GM18858 (cell line): ENCODE measurements around the gene PHF14.
"Not testable (repeated sequence)": the region's sequence is repeated elsewhere in the genome, so short reads cannot be mapped to it uniquely, and the experiment has no call there.

Experiments
- ATAC-seq: cut with Tn5 transposase; IDR thresholded peaks from one replicate; pipeline ENCODE4 v1.9.1; 2021; ENCODE audit not compliant: unreplicated experiment

Gene PHF14

DNA sequence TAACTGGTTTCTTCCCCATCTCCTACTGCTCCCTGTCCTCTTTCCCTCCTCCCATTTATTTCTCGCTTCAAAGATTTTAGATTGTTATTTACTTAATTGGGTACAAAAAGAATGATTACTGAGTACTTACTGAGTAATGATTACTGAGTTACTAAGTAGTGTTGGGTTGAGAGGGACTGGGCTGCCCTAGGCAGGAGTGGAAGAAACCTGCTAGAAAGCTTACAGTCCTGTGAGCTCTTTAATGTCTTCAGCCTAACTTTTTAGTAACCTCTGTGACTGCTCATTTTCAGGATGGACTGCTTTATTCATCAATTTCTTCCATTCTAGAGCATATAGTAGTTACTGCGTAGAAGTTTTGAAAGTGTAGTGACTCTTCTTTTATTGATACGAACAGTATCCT lies 7.6 kb downstream of the PHF14 start:
- ATAC-seq, result no peak

DNA sequence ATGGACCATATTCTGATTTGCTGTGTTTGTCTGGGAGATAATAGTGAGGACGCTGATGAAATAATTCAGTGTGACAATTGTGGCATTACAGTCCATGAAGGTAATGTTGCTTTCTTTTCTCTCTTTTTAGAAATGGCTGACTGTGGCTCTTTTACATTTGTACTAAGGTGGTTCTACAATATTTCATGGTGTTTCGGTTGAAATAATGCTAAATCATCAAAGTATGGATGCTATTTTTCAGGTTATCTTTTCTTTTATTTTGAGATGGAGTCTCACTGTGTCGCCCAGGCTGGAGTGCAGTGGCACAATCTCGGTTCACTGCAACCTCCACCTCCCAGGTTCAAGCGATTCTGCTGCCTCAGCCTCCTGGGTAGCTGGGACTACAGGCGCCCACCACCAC lies 17.1 kb downstream of the PHF14 start:
- ATAC-seq, result not testable (repeated sequence)

DNA sequence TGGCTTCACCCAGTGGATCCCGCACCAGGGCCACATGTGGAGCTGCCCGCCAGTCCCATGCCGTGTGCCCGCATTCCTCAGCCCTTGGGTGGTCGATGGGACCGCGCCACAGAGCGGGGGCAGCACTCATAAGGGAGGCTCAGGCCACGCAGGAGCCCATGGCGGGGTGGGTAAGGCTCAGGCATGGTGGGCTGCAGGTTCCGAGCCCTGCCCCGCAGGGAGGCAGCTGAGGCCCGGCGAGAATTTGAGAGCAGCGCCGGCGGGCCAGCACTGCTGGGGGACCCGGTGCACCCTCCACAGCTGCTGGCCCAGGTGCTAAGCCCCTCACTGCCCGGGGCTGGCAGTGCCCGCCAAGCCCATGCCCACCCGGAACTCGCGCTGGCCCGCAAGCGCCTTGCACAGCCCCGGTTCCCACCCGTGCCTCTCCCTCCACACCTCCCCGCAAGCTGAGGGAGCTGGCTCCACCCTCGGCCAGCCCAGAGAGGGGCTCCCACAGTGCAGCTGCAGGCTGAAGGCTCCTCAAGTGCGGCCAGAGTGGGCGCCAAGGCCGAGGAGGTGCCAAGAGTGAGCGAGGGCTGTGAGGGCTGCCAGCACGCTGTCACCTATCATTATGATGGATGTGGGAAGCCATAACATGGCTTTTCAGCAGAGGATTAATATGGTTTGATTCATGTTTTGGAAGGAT lies 22.0 kb downstream of the PHF14 start:
- ATAC-seq, result not testable (repeated sequence)

DNA sequence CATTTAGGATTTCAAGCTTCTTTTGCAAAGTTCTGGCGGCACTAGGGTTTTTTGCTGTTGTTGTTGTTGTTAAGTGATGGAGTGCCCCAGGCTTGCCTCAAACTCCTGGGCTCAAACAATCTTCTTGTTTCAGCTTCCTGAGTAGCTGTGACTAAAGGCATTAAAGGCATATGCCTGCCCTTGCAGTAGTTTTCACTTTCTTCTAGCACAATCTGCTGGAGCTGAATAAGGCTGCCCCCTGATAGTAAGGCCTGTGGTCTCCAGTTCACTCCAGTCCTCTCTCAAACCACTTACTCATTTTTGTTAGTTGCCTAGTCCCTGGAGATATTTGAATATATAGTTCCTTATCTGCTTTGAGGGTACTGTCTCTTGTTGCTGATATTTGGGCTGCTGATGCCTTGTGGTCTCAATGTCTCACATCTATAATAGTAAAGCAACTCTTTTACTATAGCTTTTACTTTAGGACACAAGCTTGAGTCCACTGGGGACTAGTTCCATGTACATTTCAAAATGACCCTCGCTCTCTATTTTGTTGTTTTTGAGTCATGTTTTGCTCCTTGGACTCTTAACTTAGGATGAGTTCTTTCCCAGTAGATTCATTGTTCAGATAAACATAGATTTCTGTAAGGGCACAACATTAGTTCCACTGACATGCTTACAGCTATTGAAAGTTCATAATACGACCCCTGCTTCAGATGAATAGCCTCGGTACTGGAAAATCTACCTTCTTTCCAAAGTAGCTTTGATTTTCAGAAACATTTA lies 25.5 kb downstream of the PHF14 start:
- no peak for ATAC-seq

DNA sequence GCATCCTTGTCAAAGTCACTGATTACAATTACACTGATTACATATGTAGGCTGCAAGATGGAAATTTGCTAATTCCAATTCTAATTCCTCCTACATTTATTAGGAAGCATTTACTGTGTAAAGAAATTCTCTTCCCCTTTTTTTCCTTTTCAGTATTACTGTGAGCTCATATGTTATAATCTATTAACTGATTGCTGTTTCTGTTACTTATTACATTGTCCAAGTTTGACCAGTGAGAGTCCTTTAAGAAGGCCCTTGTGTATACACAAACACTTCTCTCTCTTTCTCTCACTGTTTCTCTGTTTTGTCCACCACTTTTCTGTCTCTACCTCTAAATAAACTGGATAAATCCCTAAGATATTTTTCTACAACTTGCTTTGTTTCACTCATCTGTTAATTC lies 31.5 kb downstream of the PHF14 start:
- no peak for ATAC-seq

DNA sequence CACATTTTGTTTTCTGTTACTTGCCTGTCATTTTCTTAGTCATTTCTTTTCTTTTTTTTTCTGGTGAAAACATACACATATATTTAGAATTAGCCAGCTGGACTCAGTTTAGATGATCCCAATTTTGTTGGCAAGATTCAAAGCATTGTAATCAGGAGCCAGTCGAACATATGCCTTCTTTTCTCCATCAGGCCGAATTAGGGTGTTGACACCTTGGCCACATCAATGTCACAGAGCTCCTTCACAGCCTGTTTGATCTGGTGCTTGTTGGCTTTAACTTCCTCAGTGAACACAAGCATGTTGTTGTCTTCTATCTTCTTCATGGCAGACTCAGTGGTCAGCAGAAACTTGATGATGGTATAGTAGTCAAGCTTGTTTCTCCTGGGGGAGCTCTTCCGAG lies 32.6 kb downstream of the PHF14 start:
- no peak for ATAC-seq

DNA sequence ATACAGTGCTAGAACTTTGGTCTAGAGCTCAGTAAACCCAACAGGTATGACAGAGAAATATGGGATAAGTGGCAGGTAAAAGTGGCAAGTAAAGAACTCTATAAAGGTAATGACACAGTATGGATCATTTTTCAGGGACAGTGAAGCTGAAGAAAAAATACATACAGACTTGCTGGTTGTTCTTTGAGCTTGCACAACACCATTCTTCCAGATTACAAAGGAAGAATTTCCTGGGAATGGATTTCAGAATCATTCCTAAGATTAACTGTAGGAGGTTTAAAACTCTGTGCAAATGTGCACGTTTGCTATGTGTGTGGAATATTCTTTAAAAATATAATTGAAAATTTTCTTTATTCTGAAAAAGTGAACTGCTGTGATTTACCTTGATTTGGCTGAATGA lies 36.0 kb downstream of the PHF14 start:
- ATAC-seq, result no peak

DNA sequence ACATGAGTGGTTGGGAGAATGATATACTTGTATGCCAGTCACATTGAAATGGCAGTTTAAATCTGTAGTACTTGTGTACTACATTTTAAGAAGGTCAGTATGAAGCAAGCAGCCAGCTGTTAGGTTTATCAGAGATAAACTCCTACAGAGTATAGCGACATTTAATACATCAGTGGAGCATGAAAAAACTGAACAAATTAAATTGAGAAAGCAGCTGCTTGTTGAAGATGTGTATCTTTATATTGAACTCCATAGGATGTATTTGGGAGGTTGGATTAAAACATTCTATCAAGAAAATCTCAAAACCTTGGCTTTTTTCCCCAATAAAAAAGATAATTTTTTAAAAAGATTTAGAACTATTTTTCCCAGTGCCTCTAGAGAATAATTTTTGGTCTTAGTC lies 47.8 kb downstream of the PHF14 start:
- no peak for ATAC-seq

DNA sequence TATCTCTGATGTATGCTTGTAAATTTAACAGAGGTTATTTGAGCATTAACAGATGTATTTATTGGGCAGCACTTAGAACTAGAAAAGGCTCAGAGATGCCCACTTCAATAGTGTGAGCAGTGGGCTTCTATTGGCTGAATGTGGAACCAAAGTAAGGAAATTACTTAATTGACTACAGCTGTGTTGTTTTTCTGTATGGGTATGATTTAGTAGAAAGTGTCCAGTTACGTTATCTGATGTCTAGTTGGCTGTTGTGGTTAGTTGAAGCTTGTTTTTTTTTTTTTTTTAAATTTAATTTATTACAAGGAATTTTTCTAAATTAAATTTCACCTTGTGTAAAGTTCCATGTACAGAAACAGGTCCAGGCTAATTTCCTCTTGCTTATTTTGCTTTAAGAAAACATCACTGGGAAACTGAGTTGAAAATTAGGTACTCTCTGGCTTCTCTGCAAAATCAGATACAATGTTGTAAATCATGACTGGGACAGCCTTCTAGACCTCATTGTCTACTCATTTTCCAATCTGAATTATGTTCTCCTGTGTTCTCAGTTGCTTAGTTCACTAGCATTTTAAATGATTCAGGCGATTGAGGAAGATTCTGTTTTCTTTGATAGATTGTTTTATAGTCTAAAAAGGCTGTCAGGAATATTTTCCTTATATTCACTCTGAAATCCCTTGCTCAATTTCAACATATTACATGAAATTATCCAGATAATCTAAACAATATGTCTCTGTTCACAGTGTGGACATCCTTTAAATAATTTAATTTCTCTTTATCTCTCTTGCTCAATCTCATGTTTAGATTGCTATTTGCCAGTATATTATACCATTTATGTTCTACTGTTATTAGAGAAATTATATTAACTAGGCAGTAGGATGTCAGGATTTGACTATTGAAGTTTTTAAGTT lies 53.0 kb downstream of the PHF14 start:
- ATAC-seq, result no peak

DNA sequence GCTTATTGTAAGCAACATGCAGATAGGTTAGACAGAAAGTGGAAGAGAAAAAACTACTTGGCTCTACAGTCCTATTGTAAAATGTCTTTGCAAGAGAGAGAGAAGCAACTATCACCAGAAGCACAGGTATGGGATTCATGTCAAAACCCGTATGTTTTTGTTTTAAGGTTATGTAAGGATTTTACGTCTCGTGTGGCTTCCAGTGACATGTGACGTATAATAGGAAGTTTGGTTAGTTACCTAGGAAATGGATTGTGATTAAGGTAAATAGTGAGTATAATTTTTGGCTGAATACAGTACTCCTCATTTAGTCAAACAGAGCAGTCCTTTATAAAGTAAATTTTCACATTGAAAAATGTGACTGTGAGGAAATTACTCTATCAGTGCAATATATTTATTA lies 62.0 kb downstream of the PHF14 start:
- no peak for ATAC-seq

DNA sequence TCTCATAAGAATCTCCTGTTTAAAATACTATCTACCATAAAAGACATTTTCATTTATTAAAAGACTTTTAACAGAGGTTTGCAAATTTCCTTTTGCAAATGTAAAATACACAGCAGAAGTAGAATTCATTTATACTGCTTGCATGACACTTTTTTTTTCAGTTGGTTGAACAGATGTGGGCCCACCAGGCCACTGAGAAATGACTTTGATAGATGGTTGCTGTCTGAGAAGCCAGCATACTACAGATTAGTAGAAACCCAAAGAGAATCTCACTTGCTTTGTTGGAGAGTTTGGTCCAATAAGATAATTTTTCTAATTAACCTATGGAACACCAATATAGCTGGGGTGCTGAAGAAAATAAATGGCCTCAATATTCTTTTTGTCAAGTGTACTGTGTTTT lies 66.3 kb downstream of the PHF14 start:
- no peak for ATAC-seq

DNA sequence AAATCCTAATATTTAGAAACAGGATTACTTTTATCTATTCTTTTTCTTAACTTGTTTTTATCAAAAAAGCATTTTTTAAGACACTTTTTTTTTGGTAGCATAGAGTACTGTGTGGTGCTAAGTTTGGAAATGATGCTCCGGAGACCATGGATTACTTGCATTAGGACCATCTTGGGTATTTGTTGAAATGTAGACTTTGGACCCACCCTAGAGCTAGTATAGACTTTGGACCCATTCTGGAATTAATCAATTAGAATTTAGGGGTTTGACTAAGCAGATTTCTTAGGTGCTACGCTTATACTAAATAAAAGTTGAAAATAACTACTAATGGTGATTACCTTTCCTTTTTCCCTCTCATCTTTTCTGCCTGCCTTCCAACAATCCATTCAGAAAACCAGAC lies 80.4 kb downstream of the PHF14 start:
- no peak for ATAC-seq

DNA sequence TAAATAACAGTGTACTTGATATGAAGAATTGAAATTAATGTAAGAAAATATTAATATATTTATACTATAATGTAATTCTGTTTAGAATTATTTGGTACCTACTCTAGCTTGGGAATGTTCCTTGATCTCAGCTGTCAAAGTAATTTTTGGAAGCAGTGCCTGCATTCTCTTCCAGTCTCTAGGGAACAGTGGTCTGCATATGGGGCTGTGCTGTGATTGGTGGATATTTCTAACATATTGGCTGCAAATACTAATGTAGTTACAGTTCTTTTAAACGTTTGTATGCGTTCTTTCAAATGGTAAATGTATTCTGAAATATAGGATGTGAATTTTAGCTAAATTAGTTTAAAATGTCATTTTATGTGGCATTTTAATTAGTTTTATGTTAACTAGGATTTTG lies 87.2 kb downstream of the PHF14 start:
- no peak for ATAC-seq

DNA sequence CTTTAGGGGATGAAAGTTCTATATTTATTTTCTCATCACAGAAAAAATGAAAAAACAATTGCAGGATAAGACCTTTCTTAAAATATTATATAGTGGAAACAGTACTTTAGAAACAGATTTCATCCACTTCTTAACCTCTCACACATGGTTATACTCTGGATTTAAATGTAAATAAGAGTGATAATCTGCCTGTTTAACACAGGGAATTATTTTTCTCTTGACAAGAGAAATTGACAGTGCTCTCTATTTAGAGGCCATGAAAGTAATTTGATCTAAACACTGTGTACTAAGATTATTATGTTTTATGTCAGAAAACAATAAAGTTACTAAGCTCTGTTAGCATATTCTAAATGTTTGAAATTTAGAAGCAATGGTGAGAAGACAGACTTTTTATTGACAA lies 88.4 kb downstream of the PHF14 start:
- no peak for ATAC-seq

DNA sequence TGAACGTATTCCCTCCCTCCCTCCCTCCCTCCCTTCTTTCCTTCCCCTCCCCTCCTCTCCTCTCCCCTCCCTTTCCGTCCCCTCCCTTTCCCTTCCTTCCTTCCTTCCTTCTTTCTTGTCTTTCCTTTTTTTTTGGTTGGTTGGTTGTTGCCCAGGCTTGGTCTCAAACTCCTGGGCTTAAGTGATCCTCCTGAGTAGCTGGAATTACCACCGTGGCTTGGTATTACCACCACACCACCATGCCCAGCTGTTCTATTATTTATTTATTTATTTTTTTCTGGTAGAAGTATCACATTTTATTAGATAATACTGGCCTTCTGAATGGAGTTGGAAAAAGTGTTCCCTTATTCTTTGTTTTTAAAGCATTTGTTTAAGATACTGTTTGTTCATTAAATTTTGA lies 95.9 kb downstream of the PHF14 start:
- ATAC-seq, result no peak

DNA sequence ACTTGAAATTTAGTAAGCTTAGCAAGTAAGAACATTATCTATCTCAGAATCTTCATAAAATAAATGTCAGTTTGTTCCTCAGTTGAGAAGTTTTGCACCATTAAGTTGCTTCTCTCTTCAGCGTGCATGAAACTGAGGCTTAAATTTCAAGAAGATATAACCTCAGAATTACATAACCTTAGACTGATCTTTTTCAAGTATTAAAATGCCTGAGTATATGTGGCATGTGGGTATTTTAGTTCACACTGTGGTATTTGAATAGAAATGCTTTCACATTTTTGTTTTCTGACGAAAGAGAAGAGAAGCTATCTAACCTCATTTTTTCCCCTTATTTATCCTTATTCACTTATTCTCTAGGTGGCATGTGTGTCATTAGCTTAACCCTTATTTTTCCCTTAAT lies 104.1 kb downstream of the PHF14 start:
- no peak for ATAC-seq

DNA sequence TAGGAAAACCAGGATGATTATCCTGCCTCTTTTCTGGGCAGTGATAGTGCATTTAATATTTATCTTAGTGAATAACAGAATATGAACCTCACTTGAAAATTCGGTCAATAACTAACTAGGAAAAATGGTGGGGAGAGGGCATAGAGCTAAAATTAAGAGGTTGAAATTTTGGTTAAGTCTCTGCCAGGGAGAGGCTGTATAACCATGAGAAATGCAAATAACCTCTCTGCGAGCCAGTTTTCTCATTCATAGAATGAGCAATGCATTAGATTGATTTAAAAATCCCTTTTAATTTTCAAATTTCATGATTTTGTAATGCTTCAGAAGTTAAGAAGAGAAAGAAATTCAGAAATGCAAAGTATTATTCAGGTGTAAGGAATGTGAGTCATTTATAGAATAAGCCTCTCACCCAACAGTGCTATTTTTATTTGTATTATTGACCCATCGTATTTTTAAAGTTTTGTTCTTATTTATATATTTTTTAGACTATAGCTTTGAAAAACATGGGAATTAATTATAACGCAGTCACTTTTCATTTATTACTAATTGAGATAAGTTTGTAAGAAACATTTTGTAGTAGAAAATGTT lies 104.7 kb downstream of the PHF14 start:
- ATAC-seq, result peak; percentile 50

DNA sequence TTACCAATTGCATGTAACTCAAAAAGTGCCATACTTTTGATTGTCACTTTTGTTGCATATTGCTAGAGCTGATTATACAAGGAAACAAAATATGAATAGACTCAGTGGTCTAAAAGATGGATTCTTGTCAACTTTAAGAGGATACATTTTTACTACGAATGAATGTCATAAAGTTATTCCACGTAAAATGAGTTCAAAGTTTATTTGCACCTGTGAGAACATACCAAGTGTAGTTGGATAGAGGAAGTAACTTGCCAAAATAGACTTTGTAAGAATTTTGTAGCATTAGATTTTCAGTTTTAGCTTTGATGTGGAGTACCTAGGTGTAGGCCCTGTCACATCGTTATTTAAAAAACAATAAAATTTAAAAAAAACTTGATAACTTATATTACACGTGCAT lies 106.2 kb downstream of the PHF14 start:
- no peak for ATAC-seq

DNA sequence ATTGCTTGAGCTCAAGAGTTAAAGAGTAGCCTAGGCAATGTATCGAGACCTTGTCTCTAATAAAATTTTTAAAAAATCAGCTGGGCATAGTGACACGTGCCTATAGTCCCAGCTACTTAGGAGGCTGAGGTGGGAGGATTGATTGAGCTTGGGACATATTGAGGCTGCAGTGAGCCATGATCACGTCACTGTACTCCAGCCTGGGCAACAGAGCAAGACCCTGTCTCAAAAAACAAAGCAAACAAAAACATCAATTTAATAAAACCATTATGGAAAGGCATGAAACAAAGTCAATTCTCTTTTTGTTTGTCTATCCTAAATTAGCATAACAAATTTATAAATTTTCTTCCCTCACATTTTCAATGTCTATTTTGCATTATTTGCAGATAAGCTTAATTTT lies 108.4 kb downstream of the PHF14 start:
- ATAC-seq, result no peak

DNA sequence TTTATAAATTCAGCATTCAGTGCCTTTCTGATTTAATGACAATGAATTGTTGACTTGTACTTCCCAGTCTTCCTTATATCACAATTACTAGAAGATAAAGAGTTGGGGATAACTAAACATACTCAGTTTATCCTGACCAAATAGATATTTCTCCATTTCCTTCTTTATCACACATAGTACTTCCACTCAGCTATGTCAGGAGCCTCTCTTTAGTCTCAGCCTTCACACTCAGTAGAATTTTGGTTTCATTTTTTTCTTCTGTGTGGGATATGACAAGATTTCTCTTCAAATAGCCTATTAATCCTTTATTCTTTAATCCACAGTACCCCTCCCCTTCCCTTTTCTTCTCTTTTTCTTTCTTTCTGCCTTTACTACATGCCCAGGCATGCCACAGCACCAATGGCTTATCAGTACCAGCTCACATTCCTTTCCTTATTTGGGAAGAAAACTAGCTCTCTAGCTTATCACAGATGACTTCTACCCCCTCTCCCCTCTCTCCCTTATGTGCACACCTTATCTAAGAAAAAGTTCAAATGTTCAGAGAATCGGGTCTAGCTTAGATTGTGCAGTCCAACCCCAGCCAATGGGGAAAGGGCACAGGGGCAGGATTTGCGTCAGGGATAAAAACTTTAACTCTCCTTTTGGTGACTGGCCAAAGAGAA lies 109.0 kb downstream of the PHF14 start:
- ATAC-seq, result no peak

DNA sequence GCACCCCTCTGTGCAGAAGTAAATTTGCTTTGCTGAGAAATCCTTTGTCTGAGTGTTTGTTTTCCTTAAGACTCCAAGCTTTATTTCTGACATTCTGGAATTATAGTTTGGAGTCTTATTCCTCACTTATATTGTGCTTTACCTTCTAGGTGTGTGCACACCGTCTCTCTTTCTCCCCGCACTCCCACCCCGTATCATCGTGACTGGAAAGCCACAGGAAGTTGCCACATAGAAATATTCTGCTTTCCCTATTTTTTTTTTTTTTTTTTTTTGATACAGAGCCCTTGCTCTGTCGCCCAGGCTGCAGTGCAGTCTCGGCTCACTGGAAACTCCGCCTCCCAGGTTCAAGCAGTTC lies 109.5 kb downstream of the PHF14 start:
- ATAC-seq, result no peak
